Astrocyte of the cerebellum (primary cell): ENCODE measurements around the gene PIP4P1.
"Not testable (repeated sequence)": the region's sequence is repeated elsewhere in the genome, so short reads cannot be mapped to it uniquely, and the experiment has no call there.

Experiments
- DNase-seq: peaks from one replicate; pipeline ENCODE4 v3.0.0-alpha.2; 2011; ENCODE audit warnings: low read depth
- H3K4me3 ChIP-seq: 2 replicates; pipeline ENCODE4 v1.5.1; 2011; ENCODE audit warnings: mild to moderate bottlenecking, low read depth, low read length, moderate library complexity
- CTCF ChIP-seq: IDR thresholded peaks from 2 replicates; pipeline ENCODE4 v1.5.1; 2012; ENCODE audit warnings: low read length, low read depth, moderate library complexity, mild to moderate bottlenecking; ENCODE audit errors: missing control alignments
- in situ Hi-C: cut with HindIII; loops from 2 replicates; pipeline ENCODE4 v1.10.0; 2017; ENCODE audit warnings: low sequenced_read_pairs

PIP4P1 gene

GRCh38 chr14:20461225-20462141 lies at the start of gene PIP4P1:
Gene PIP4P1 (minus strand): TSS chr14:20461434. CDS start chr14:20461325, 109 bp downstream.
- peak within 1 kb of the TSS; percentile 91 for H3K4me3 ChIP-seq
- peak; percentile 100 for DNase-seq
- in situ Hi-C loops = no loop called here
- no peak for TF ChIP-seq CTCF

GRCh38 chr14:20508367-20508766 lies 47.1 kb upstream of the PIP4P1 start:
- in situ Hi-C loops = no loop called here
- no peak overlapping the region for H3K4me3 ChIP-seq
- no peak for TF ChIP-seq CTCF
- no peak for DNase-seq

- in situ Hi-C loops, DNase-seq, H3K4me3 ChIP-seq: not testable (repeated sequence)
Measured at GRCh38 chr14:20507537-20507936, 46.3 kb upstream of the PIP4P1 start.

GRCh38 chr14:20506752-20507151 lies 45.5 kb upstream of the PIP4P1 start:
- H3K4me3 ChIP-seq, in situ Hi-C loops, DNase-seq: not testable (repeated sequence)

- DNase-seq, H3K4me3 ChIP-seq, in situ Hi-C loops: not testable (repeated sequence)
Measured at GRCh38 chr14:20506276-20506675, 45.0 kb upstream of the PIP4P1 start.

GRCh38 chr14:20503898-20504297 lies 42.7 kb upstream of the PIP4P1 start:
- DNase-seq = no peak
- TF ChIP-seq CTCF = no peak
- in situ Hi-C loops = no loop called here
- H3K4me3 ChIP-seq = no peak overlapping the region

GRCh38 chr14:20501346-20501745 lies 40.1 kb upstream of the PIP4P1 start:
- DNase-seq = no peak
- no peak overlapping the region for H3K4me3 ChIP-seq
- in situ Hi-C loops = no loop called here
- no peak for TF ChIP-seq CTCF

- in situ Hi-C loops = no loop called here
- DNase-seq = no peak
- no peak overlapping the region for H3K4me3 ChIP-seq
- TF ChIP-seq CTCF = no peak
Measured at GRCh38 chr14:20499881-20500280, 38.6 kb upstream of the PIP4P1 start.
